ENCODE results near the gene ZNF672.

The ZNF672 gene

DNA sequence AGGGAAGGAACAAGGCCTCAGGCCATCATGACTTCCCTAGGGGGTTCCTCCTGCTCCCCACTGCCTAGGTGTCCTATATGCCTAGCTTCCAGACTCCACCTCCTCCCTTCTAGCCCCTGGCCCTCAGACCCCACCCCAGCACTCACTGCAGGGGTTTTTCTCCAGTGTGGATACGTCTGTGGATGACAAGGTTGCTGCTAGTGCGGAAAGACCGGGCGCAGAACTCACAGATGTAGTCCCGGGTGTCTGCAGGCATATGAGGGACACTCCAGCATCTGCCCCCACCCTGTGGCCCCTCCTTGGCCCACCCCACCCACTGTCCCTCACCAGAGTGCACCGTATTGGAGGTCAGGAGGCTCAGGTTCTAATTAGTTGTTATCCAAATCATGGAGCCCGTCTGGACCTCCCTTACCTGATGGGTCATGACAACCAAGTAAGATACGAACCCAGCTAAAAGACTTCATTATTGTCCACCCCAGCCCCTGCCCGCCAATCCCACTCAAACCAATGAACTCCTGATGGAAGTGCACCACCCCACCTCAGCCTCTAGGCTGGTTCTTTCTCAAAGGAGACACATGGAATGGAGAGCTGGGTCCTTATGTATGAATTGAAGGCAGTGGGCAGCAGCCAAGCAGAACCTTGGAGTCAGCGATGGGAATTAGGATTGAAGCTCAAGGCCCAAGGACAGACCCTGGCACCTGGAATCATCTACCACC is 12.7 kb downstream of the ZNF672 start:
- no peak overlapping the region for H3K27ac ChIP-seq
- DNase-seq (ENCODE audit: low spot score) = no peak
- H3K4me3 ChIP-seq = no peak overlapping the region
- TF ChIP-seq, protein P1, sequence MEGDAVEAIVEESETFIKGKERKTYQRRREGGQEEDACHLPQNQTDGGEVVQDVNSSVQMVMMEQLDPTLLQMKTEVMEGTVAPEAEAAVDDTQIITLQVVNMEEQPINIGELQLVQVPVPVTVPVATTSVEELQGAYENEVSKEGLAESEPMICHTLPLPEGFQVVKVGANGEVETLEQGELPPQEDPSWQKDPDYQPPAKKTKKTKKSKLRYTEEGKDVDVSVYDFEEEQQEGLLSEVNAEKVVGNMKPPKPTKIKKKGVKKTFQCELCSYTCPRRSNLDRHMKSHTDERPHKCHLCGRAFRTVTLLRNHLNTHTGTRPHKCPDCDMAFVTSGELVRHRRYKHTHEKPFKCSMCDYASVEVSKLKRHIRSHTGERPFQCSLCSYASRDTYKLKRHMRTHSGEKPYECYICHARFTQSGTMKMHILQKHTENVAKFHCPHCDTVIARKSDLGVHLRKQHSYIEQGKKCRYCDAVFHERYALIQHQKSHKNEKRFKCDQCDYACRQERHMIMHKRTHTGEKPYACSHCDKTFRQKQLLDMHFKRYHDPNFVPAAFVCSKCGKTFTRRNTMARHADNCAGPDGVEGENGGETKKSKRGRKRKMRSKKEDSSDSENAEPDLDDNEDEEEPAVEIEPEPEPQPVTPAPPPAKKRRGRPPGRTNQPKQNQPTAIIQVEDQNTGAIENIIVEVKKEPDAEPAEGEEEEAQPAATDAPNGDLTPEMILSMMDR (IDR thresholded peaks at IDR 0.05) = no peak

DNA sequence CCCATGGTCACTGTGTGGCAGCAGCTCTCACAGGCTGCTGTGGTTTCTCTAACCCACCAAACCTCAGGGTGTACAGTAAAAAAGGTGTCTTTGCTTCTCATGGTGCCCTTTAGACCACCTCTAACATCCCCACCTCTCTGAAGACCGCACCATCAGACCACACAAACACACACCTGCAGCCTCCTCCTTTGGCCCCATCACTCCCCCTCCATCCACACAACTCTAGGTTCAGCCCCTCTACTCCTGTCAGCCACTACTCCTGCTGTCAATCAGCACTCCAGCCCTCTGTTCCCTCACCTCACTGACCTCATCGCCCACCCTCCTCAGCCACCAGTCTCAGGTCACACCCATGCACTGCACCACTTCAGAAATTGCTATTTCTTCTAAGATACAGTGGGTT is 13.4 kb downstream of the ZNF672 start:
- TF ChIP-seq, protein P1 (IDR thresholded peaks at IDR 0.05) = no peak
- Histone ChIP-seq H3K4me3 (no peak overlapping the region), H3K27ac (no peak overlapping the region)
- no peak for DNase-seq (ENCODE audit: low spot score)

DNA sequence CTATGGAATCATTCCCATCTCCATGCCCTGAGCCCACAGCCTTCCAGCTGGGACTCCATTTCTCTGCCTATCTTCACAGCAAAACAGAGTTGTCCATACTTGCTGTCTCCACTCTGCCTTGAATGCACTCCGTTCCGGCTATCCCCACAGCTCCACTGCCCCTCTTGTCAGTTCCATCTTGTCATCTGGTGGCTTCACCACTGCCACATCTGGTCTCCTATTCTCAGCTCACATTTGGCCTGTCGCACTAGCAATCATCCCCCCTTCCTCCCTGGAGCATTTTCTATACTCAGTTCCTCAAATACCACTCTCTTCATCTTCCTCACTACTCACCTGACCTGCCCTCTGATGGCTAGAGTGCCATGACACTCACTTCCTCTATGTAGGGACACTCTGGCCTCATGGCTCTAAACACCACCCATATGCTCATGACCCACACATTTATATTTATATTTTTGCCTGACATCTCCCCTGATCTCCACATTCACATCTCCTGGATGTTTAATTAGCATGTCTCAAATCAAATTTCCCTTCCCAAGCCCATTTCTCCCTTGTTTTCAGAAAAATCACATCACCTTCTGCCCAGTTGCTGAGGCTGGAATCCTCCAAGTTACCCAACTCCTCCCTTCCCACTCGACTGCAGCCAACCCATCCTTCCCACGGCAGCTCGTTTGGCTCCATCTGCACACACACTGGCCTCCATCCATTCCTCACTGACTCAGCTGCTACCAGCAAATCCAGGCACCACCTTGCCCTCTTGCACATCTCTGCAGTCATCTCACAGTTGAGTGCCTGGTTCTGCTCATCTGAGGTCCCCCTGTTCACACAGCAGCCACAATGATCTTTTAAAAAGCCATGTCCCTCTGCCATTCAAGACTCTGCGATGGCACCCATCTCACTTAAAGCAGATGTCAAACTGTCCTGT is 14.7 kb downstream of the ZNF672 start:
- TF ChIP-seq, protein P1 (IDR thresholded peaks at IDR 0.05) = no peak
- H3K27ac ChIP-seq = no peak overlapping the region
- DNase-seq (ENCODE audit: low spot score) = no peak
- H3K4me3 ChIP-seq = no peak overlapping the region

DNA sequence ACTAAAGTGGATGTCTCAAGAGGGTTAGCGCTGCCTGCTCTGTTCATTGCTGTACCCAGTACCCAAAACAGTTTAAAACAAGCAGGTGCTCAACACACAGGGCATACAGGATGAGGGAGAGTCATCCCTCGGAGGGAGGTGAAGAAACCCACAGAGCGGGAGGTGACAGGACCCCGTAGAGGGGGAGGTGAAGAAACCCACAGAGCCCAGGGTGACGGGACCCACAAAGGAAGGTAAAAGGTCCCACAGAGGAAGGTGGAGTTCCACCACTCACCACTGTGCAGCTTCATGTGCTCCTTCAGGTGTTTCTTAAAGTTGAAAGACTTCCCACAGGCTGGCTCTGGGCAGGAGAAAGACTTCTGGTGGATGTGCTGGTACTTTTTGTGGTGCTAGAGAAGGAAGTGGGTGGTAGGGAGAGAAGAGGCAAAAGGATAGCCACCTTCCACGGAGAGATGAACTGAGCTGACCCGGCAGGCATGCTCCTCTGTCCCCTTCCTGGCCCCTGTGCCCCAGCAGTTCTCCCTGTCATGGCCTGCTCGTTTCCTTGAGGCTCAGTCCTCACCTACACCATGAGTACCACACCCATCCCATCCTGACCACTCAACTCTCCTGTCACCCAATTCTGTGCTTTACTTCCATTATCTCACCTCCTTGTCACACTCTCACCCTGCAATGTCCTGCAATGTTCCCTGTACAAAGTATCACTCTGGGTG is 15.8 kb downstream of the ZNF672 start:
- Histone ChIP-seq H3K4me3 (no peak overlapping the region), H3K27ac (no peak overlapping the region)
- DNase-seq (ENCODE audit: low spot score) = no peak
- TF ChIP-seq, protein P1 (IDR thresholded peaks at IDR 0.05) = no peak

DNA sequence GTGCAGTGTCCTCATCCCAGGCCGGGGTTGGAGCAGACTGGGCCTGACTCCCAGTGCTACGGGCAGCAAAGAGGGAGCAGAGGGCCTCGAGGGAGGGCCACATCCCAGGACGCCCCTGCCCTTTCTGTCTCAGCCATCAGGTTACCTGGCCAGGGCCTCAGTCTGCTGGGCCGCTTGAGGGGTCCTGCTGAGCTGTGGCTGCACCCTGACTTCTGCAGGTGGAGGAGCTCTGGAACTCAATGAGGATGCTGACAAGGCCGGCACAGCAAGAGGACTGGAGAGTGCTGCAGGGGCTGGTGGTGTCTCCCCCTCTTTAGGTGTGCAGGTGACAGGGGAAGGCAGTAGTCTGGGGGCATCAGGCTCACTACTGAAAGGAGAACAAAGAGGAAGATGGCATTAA is 17.6 kb downstream of the ZNF672 start:
- TF ChIP-seq, protein P1 (IDR thresholded peaks at IDR 0.05) = no peak
- H3K4me3 ChIP-seq = no peak overlapping the region
- DNase-seq (ENCODE audit: low spot score) = no peak
- no peak overlapping the region for H3K27ac ChIP-seq

DNA sequence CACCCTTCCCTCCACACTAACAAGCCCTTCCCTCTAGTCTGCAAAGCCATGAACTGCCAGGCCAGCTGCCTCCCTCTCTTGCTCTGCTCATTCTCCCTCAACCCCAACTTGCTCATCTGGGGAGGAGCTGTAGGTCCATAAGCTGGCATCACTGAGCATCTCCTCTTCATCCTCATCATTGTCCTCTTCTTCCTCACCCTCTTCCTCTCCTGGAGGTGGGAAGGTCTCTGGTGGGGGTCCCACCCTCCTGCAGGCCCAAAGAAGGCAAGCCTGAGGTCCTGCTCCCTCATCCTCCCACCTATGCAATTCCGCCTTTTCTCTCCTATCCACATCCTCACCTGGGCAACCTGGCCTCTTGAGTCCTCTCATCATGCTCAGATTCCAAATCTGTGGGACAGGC is 18.2 kb downstream of the ZNF672 start:
- Histone ChIP-seq H3K4me3 (no peak overlapping the region), H3K27ac (no peak overlapping the region)
- TF ChIP-seq, protein P1 (IDR thresholded peaks at IDR 0.05) = no peak
- DNase-seq (ENCODE audit: low spot score) = no peak
